HCT116 (cell line): ENCODE results near the gene CDKL5.

Experiments
- ATF3 ChIP-seq: IDR thresholded peaks from 2 replicates; pipeline ENCODE4 v1.6.1; 2012
- CTCF ChIP-seq, 3 experiments: fragments of 200-600 bp in 1 of 3; sonication (generic) in 1 of 3; IDR thresholded peaks in 2 of 3; conservative IDR thresholded peaks in 1 of 3; 2 replicates each; pipeline ENCODE4 v1.5.1; 2012 to 2017; ENCODE audit warnings: low read depth in 2 of 3, low read length in 2 of 3, antibody characterized with exemption in 1 of 3, borderline replicate concordance in 1 of 3, control low read depth in 1 of 3, mild to moderate bottlenecking in 1 of 3, mixed read lengths in 1 of 3, mixed run types in 1 of 3, moderate library complexity in 1 of 3; ENCODE audit not compliant: insufficient read depth in 1 of 3
- FOSL1 ChIP-seq: IDR thresholded peaks from 2 replicates; pipeline ENCODE4 v1.6.1; 2012; ENCODE audit warnings: low read depth
- MAX ChIP-seq: IDR thresholded peaks from 2 replicates; pipeline ENCODE4 v1.6.1; 2012
- POLR2A ChIP-seq: IDR thresholded peaks from 2 replicates; pipeline ENCODE4 v1.7.0; 2011; ENCODE audit warnings: borderline replicate concordance; ENCODE audit not compliant: insufficient read depth, insufficient read length; ENCODE audit errors: extremely low read depth
- POLR2AphosphoS5 ChIP-seq: IDR thresholded peaks from 2 replicates; pipeline ENCODE4 v1.6.1; 2011; ENCODE audit warnings: mild to moderate bottlenecking, low read depth, low read length, moderate library complexity
- REST ChIP-seq: IDR thresholded peaks from 2 replicates; pipeline ENCODE4 v1.6.1; 2012; ENCODE audit warnings: low read depth
- ZNF274 ChIP-seq: fragments of 200-500 bp; sonication (Bioruptor generic); IDR thresholded peaks from 2 replicates; pipeline ENCODE4 v1.6.1; 2014; ENCODE audit warnings: mild to moderate bottlenecking, low read depth, low read length, inconsistent platforms
- TF ChIP-seq, protein P1 (sequence below): IDR thresholded peaks from 2 replicates; pipeline ENCODE4 v1.6.1; 2011; ENCODE audit warnings: mild to moderate bottlenecking, low read length, moderate library complexity; ENCODE audit not compliant: insufficient replicate concordance; ENCODE audit errors: extremely low read depth

DNA sequence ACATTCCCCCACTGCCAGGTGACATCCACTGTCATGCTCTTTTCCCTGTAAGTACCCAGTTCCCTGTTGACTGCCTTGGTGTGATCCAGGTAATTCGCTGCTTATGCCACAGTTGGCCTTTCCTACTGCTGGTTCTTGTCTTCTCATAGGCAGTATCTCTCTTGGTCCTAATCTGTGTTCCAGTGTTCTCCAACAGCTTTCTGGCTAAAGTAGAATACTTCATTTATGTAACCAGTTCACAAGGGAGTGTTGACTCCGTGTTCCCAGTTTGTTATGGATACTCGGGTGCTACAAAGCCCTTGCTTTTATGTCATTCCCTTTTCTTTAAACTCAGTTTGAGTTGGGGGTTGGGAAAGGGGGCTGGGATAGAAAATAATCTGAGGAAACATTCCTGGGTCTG, 148.1 kb downstream of the CDKL5 start:
- TF ChIP-seq POLR2A (no peak), ZNF274 (no peak), CTCF (IDR thresholded peaks at IDR 0.05 in 2 of 3, conservative IDR thresholded peaks at IDR 0.05 in 1 of 3; ENCODE audit: borderline replicate concordance in 1 of 3, insufficient read depth in 1 of 3, low read depth in 2 of 3, low read length in 2 of 3) (no peak), POLR2AphosphoS5 (no peak), MAX (no peak), FOSL1 (no peak), REST (no peak), ATF3 (no peak)
- TF ChIP-seq, protein P1, sequence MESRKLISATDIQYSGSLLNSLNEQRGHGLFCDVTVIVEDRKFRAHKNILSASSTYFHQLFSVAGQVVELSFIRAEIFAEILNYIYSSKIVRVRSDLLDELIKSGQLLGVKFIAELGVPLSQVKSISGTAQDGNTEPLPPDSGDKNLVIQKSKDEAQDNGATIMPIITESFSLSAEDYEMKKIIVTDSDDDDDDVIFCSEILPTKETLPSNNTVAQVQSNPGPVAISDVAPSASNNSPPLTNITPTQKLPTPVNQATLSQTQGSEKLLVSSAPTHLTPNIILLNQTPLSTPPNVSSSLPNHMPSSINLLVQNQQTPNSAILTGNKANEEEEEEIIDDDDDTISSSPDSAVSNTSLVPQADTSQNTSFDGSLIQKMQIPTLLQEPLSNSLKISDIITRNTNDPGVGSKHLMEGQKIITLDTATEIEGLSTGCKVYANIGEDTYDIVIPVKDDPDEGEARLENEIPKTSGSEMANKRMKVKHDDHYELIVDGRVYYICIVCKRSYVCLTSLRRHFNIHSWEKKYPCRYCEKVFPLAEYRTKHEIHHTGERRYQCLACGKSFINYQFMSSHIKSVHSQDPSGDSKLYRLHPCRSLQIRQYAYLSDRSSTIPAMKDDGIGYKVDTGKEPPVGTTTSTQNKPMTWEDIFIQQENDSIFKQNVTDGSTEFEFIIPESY = no peak
